Transverse colon (tissue), 4 donors: Measurements from ENCODE around the gene ZNF524.

Experiments
- EP300 ChIP-seq: sonication (generic); formaldehyde crosslinking; IDR thresholded peaks from one replicate; pipeline ENCODE4 v1.6.1; 2017; ENCODE audit warnings: antibody characterized with exemption, low read depth
- POLR2A ChIP-seq: fragments of 450-650 bp; IDR thresholded peaks from one replicate; pipeline ENCODE4 v1.6.1; 2016; ENCODE audit warnings: antibody characterized with exemption, mild to moderate bottlenecking, moderate library complexity
- POLR2AphosphoS5 ChIP-seq, 3 donors: sonication (generic); formaldehyde crosslinking; IDR thresholded peaks; one replicate each; pipeline ENCODE4 v1.6.1; 2016; ENCODE audit warnings: antibody characterized with exemption in 3 of 3
- TF ChIP-seq, protein P1 (sequence below), 5 experiments: fragments of 200-600 bp in 3 of 5; fragments of 450-650 bp in 2 of 5; sonication (generic) in 3 of 5; IDR thresholded peaks; 1 replicate in 2 of 5; 2 replicates in 3 of 5; pipeline ENCODE4 v1.5.1; 2016 to 2017; ENCODE audit warnings: antibody characterized with exemption in 5 of 5, inconsistent platforms in 3 of 5, mild to moderate bottlenecking in 2 of 5, moderate library complexity in 1 of 5

DNA sequence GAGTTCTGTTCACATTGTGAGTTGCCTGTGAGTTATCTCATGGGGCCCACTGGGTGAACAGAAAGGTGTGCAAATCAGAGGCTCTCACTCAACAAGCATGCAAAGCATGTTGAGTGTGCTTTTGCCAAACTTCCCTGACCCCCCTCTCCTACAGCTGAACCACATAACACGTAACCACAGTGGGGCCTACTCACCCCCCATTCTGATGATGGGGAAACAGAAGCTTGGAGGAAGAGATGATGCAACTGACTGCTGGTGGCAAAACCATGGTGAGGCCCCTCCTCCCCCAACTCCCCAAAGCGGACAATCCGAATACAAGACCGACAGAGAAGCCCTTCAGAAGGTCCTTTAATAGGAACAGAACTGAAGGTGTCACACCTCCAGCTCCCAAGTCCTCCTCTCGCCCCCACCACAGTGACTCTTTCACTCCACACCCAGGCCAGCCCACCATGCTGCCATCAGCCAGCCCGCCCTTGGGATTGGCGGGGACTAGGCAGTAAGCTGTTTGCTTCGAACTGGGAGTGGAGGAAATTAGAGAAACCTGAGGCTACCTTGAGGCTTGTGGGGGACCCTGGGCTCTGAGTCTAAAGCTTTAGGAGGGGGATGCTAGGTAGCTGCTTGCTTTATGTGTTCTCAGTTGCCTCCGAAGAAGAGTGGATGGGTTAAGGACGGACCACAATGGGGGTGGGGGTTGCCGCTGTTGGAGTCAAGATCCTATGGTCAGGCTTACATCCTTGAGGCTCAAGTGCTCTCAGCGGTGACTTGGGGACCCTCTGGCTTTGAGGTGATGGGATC lies 20.5 kb downstream of the ZNF524 start:
- TF ChIP-seq POLR2AphosphoS5 (IDR thresholded peaks at IDR 0.05) (no peak), EP300 (no peak), POLR2A (no peak)
- TF ChIP-seq, protein P1, sequence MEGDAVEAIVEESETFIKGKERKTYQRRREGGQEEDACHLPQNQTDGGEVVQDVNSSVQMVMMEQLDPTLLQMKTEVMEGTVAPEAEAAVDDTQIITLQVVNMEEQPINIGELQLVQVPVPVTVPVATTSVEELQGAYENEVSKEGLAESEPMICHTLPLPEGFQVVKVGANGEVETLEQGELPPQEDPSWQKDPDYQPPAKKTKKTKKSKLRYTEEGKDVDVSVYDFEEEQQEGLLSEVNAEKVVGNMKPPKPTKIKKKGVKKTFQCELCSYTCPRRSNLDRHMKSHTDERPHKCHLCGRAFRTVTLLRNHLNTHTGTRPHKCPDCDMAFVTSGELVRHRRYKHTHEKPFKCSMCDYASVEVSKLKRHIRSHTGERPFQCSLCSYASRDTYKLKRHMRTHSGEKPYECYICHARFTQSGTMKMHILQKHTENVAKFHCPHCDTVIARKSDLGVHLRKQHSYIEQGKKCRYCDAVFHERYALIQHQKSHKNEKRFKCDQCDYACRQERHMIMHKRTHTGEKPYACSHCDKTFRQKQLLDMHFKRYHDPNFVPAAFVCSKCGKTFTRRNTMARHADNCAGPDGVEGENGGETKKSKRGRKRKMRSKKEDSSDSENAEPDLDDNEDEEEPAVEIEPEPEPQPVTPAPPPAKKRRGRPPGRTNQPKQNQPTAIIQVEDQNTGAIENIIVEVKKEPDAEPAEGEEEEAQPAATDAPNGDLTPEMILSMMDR (IDR thresholded peaks at IDR 0.05), result no peak
